HG03066 (cell line): ENCODE data around the gene VAMP8.
"Not testable (repeated sequence)": the region's sequence is repeated elsewhere in the genome, so short reads cannot be mapped to it uniquely, and the experiment has no call there.

Experiments
- ATAC-seq: cut with Tn5 transposase; IDR thresholded peaks from one replicate; pipeline ENCODE4 v1.9.1; 2021; ENCODE audit warnings: low read depth; ENCODE audit not compliant: unreplicated experiment

The VAMP8 gene

DNA sequence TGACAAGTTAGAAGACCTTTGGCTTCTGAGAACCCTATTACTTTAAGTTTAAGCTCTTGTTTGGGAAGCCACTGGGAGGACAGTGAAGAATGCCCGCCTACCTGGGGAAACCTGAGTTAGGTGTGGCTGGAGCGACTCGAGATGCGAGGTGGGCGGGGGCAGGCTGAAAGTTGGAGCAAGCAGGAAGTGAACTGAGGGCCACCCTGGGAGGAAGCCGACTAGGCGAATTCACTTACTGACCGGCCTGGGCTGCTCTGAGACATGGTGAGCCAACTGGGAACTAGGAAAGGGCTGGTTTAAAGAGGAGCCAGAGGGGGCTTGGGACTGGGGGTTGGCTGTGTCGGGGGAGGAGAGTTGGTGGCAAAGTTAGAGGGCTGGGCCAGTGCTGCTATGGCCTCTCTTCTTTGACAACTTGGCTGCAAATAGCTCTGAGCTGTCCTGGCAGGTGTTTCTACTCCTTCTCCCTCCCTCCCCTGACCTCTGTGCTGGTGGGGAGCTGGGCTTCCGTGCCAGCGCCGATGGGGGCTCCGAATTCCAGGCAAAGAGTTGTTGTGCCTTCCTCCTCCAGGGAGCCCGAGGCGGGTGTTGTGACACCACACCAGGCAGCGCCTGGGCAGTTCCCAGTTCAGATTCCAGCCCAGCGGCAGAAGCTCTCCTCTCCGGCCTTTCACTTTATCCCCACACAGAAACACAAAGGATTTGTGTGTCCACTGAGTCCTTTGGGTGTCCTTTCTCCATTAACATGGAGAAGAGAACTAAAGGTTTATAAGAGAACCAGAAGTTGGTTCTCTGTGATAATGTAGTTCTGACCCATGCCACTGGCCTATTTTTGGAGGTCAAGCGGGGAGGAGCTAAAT lies at the start of gene VAMP8:
VAMP8 (plus strand) TSS at position 201 of the 857 bp plus-strand sequence; CDS start at position 262, 61 bp downstream.
- peak; percentile 62 for ATAC-seq

DNA sequence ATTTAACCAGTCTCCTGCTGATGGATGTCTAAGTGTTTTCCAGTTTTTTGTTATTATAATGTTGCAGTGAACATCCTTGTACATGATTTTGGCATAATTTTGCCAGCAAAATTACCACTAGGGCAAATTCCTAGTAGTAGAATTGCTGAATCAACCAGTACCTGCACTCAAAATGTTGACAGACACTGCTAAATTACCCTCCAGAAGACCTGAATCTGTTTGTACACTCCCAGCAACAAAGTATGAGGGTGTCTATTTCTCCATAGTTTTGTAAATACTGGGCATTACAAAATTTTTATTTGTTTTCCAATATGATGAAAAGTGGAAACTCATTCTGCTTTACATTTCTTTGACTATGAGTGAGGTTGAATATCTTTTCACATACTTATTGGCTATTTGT lies 49.6 kb upstream of the VAMP8 start:
- ATAC-seq: no peak

DNA sequence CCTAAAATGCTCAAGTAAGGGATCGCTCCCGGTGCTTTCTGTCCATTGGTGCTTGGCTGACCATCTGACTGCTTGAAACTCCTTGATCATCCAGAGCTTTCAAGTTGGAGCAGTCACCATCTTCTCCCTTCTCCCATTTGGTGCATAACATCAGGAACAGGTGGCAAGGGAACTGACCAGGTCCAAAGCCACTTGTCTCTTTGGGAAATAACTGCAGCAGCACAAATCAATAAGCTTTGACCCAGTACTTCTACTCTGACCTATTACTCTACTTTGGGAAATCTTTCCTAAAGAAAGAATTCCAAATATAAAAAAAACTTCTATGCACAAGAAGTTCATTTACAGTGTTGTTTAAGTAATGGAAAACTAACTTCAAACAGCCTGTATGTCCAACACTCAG lies 49.0 kb upstream of the VAMP8 start:
- no peak for ATAC-seq

DNA sequence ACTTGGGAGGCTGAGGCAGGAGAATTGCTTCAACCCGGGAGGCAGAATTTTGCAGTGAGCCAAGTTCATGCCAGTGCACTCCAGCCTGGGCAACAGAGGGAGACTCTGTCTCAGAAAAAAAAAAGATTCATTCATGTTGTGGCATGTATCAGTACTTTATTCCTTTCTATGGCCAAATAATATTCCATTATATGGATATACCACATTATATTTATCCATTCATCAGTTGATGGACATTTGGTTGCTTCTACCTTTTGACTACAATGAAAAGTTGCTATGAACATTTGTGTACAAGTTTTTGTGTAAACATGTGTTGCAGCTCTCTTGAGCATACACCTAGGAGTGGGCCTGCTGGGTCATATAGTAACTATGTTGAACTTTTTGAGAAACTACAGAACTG lies 47.6 kb upstream of the VAMP8 start:
- no peak for ATAC-seq

DNA sequence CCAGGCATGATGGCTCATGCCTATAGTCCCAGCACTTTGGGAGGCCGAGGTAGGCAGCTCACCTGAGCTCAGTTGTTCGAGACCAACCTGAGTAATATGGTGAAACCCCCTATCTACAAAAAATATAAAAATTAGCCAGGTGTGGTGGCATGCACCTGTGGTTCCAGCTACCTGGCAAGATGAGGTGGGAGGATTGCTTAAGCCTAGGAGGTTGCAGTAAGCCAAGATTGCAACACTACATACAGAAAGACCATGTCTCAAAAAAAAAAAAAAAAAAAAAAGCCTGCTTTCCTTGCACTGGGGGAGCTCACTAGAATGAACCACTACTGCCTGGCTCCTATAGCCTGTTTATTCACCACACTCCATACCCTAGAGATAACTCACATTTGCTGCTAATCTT lies 45.8 kb upstream of the VAMP8 start:
- ATAC-seq: no peak

DNA sequence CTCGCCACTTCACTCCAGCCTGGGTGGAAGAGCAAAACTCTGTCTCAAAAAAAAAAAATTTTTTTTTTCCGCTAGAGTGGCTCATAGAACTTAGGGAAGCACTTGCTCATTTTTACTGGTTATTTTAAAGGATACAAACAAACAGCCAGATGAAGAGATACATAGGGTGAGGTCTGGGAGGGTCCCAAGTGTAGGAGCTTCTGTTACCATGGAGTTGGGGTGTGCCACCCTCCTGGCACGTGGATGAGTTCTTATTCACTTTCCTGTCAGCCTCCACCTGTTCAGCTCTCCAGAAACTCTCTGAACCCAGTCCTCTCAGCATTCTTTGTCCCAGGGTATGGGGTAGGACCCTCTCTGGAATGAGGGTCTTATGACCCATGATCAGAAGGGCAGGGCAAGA lies 43.3 kb upstream of the VAMP8 start:
- no peak for ATAC-seq

DNA sequence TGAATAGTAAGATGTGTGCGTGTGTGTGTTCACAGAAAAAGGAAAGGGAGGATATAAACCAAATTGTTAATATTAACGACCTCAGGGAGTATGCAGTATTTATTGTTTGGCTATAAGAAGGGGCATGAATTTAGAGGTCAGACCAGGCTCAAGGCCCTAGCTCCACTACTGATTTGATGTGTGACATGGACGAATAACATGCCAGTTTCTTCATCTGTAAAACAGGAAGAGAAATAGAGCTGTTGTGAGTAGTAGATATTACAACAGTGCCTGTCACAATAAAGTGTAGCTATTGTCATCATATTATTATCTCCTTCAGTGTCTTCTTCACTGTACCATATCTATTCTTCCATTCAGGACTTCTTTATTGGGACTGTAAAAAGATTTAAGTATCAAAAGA lies 42.5 kb upstream of the VAMP8 start:
- ATAC-seq: no peak

DNA sequence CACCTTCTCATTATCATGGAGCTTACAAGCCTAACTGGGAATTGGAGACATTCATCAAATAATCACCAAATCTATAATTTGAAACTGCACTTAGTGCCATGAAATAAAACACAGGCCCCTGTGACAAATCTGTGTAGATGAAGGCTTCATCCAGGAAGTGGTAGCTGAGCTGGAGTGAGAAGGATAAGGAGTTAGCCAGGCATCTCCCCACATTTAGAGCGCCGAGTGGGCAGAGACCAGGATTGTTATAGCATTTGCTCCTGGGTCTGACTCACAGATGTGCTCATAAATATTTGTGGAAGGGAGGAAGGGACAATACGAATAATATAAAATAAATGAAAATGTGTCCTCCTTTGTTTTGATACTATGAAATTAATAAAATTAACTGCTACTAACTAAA lies 40.9 kb upstream of the VAMP8 start:
- no peak for ATAC-seq

DNA sequence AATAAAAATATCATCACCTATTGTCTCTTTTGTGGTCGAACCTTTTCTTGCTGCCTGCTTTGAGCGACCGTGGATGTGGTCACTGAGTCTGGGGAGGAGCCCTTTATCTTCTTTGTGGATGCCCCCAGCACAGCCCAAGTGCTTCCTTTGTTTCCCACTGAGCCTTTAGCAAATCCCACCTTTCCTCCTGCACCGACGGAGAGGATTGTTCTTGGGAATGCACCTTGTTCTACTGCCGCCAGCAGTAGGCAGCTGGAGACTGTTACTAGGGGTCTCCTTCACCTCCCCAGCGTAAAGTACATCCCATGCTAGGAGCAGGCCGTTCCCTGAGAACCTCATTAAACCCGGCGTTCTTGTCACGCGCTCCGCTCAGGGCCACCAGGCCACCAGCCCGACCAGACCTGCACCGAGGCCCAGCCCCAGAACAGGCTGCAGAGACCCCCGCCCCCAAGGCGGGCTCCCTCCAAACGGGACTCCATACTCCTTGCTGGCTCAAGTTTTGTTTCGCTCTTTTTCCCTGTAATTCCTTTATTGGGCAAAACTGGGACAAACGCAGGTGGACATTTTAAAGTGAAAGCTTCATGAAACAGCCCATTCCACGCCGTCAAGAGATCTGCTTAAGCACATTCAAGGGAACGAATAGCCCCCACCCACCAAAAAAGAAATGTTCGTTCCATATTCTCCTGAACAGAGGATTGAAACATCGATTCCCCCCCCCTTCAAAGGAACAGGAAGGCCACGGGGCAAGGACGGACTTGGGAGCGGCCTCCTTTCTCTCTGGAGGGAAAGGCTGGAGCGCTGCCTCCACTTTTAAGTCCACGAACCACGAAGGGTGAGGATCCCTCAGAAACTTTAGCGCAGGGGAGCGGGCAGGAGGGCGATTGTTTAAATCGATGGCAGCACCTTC lies 39.5 kb upstream of the VAMP8 start:
- ATAC-seq: no peak

DNA sequence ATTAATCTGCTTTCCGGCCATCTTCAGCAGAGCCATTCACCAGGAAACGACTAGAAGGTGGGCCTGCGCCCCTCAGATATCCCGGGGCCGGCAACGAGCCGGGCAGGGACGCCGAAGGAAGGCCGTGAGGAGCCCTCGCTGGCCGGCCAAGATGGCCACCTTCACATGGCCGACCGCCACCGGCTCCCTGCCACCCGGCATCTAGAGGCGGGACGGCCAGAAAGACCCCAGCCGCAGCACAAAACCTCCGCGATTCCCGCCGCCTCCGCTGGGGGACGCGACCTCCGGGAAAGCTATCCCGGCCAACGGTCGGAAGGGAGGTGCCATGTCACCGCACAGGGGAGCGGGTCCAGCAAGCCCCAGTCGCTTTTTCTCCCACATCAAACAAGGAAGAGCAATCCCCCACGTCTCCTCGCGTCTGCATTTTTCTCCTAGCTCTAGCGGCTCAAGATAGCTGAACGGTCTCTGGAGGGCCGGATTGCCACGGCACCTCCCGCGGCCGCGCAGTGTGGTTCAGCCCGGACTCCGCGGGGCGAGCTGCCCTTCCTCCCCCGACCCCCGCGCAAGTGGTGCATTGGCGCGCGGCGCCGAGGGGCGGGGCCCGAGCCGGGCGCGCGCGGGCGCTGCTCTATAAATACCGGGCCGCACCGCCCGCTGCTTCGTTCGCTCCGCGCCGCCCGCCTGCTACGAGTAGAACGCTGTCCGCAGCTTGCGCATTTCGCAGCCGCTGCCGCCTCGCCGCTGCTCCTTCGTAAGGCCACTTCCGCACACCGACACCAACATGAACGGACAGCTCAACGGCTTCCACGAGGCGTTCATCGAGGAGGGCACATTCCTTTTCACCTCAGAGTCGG lies 38.7 kb upstream of the VAMP8 start, which contains the start of gene MAT2A:
MAT2A (plus strand) TSS at position 662 of the 854 bp plus-strand sequence; CDS start at position 782, 120 bp downstream.
- peak; percentile 73 for ATAC-seq

DNA sequence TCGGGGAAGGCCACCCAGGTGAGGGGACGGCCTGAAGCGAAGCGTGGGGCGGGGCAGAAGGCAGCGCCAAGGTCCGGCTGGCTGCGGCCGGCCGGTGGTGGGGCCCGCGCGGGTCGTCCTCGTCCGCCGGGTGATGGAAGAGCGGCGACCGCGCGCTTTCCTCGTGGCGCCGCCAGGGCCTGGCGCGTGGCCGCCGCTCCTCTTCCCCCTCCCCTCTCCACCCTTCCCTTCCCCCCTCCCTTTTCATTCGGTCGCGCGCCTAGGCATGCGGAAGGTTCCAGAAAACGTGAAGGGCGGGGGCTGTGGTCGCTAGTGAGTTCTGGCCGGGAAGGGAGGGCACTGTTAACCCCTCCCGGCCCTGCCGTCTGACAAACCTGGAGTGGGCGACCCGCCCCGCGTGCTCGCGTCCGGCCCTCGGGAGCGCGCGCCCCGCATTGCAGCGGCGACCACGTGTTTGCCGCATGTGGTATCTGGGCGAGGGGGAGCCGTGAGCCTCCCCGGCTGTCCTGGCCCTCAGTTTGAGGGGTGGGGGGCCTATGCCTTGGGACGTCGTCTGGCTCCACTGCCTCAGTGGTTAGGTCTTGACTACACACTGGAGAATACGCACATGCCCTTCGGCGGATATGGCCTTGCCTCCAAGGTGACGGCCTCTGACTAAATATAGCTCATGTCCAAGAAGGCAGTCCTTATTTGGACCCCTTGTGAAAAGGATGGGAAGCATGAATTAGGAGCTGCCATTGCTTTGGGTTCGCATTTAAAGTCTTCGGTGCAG lies 37.8 kb upstream of the VAMP8 start:
- ATAC-seq: peak; percentile 27

DNA sequence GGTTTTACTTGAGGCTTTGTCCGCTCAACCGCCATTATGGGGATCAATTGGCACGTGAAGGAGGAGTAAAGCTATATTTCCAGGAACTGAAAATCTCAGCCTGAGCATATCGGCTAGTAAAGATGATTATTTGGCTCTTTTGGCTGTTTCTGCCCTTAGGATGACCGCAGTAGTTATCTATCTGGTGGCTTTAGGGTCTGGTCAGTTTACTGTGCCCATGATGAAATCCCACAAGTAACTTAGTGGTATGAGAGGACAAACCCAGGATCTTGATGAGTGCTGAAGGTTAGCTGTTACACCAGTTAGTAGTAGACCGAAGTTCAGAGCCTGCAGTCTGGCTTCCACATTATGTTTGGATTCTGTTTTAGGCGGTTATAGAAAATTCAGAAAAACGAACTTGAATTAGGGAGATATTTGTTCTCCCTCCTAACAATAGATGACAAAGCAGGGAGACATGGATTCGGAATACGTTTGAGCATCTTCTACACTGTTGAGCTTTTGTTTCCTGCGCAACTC lies 37.2 kb upstream of the VAMP8 start:
- ATAC-seq: no peak

DNA sequence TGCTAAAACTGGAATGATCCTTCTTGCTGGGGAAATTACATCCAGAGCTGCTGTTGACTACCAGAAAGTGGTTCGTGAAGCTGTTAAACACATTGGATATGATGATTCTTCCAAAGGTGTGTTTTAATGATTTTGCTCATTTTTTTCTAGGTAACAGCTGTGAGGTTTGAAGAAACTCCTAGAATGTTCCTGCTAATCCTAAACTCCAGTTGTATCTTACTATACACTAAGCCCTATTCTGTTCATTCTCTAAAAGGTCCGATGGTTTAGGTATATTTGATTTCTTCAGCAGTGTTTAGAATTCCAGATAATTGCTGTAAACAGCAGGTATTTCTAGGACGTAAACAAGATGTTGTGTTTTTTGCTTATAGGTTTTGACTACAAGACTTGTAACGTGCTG lies 36.1 kb upstream of the VAMP8 start:
- no peak for ATAC-seq

DNA sequence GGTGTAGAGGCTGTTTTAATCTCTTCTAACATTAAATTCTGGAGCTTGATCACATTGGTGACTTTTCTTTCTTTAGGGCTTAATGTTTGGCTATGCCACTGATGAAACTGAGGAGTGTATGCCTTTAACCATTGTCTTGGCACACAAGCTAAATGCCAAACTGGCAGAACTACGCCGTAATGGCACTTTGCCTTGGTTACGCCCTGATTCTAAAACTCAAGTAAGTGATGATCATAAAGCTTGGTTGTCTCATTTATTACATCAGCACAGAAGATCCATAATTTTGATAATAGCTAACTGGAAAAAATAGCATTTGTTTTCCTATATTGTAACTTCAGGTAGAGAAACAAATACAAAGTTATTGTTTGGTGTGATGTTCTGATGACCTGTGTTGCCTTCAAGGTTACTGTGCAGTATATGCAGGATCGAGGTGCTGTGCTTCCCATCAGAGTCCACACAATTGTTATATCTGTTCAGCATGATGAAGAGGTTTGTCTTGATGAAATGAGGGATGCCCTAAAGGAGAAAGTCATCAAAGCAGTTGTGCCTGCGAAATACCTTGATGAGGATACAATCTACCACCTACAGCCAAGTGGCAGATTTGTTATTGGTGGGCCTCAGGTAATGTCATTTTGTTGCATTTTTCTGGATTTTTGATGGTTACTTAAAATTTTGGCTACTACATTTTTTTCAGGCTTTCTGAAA lies 35.5 kb upstream of the VAMP8 start:
- no peak for ATAC-seq

DNA sequence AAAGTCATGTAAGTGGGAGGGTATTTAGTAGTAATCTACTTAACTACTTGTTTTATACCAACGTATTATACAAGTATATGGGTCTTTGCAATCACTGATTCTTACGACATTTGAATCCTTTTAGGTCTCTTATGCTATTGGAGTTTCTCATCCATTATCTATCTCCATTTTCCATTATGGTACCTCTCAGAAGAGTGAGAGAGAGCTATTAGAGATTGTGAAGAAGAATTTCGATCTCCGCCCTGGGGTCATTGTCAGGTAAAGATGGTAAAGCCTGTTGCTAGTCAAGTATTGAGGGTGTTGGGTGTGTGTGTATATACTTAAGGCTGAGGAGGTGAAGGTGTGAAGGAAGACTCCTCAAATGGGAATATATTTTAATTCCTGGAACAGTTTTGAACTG lies 34.6 kb upstream of the VAMP8 start:
- ATAC-seq: no peak

DNA sequence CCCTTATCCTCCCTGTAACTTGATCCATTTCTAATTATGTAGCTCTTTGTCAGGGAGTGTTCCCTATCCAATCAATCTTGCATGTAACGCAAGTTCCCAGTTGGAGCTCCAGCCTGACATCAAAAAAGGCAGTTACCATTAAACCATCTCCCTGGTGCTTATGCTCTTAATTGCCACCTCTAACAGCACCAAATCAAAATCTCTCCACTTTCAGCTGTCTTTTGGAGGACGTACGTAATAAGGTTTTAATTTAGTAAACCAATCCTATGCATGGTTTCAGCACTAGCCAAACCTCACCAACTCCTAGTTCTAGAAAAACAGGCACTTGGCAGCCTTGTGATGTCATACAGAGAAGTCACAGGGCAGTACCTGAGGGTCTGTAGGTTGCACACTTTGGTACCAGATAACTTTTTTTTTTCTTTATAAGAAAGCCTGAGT lies 33.1 kb upstream of the VAMP8 start:
- ATAC-seq: not testable (repeated sequence)

DNA sequence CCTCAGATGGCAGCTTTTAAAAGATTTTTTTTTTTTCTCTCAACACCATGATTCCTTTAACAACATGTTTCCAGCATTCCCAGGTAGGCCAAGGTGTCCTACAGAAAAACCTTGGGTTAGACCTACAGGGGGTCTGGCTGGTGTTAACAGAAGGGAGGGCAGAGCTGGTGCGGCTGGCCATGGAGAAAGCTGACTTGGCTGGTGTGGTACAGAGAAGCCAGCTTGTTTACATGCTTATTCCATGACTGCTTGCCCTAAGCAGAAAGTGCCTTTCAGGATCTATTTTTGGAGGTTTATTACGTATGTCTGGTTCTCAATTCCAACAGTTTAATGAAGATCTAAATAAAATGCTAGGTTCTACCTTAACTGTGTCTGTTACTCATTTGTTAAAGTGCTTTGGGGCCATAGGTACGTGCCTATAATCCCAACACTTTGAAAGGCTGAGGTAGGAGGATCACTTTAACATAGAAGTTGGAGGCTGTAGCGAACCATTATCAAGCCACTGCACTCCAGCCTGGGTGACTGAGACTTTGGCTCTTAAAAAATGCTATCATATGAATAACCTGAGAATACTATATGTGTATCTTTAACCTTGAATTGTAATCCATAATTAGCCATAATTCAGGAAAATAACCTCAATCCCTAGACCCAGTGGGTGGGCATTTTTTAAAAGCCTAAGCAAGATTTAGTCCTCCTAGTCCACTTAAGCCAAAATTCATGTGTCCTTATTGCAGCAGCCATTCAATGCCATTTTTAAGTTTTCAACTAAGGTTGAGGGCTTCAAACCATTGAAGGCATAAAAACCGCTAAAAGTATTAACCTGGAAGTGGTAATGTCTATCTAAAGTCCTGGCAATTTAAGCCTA lies 32.2 kb upstream of the VAMP8 start:
- ATAC-seq: not testable (repeated sequence)

DNA sequence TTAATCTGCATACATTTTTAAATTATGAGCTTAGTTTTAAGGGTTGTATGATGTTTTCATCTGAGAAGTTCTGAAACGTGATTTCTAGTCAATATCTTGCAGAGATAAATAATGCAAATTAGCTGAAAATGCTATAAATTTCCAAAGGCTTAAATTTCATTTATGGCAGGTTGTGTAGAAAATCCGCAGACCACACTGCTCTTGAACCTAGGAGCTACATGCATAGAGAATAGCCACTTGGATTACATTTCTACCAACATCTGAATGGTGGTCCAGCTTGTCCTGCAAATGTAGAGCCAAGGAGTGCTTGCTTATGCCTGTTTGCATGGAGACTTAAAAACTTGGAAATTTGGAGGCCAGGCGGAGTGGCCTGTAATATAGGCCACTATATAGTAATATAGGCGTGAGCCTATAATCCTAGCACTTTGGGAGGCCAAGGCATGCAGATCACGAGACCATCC lies 31.6 kb upstream of the VAMP8 start:
- no peak for ATAC-seq
